HL-60 (cell line): ENCODE results near the gene VWA1.

Experiments used
- DNase-seq, 2 experiments: peaks; one replicate each; pipeline ENCODE4 v3.0.0-alpha.2; 2010 to 2020; ENCODE audit warnings: low read depth in 1 of 2, low spot score in 1 of 2
- H3K27ac ChIP-seq: fragments of 250-450 bp; sonication (Bioruptor Pico); replicated peaks from 2 replicates; pipeline ENCODE4 v1.5.1; 2020; ENCODE audit warnings: mild to moderate bottlenecking, moderate library complexity
- H3K27me3 ChIP-seq: fragments of 250-450 bp; sonication (Bioruptor Pico); 2 replicates; pipeline ENCODE4 v1.5.1; 2021; ENCODE audit warnings: mild to moderate bottlenecking, moderate library complexity; ENCODE audit not compliant: insufficient read depth, poor library complexity, severe bottlenecking
- H3K4me3 ChIP-seq: replicated peaks from 2 replicates; pipeline ENCODE4 v1.5.1; 2011; ENCODE audit warnings: mild to moderate bottlenecking, control low read depth, low read length; ENCODE audit not compliant: insufficient read depth
- GABPA ChIP-seq: IDR thresholded peaks from 2 replicates; pipeline ENCODE4 v1.6.1; 2012; ENCODE audit warnings: low read depth
- POLR2AphosphoS5 ChIP-seq: IDR thresholded peaks from 2 replicates; pipeline ENCODE4 v1.6.1; 2012; ENCODE audit warnings: low read depth
- SPI1 ChIP-seq: IDR thresholded peaks from 2 replicates; pipeline ENCODE4 v1.6.1; 2012; ENCODE audit warnings: low read depth, mild to moderate bottlenecking, borderline replicate concordance
- TF ChIP-seq, protein P1 (sequence below): IDR thresholded peaks from 2 replicates; pipeline ENCODE4 v1.6.1; 2012; ENCODE audit warnings: low read depth; ENCODE audit not compliant: insufficient replicate concordance
- TF ChIP-seq, protein P2 (sequence below): IDR thresholded peaks from one replicate; pipeline ENCODE4 v1.5.1; 2011; ENCODE audit warnings: low read length, control low read depth, inconsistent platforms; ENCODE audit not compliant: insufficient read depth

VWA1 gene

GRCh38 chr1:1406101-1406820 lies 29.2 kb upstream of the VWA1 start:
- TF ChIP-seq SPI1: no peak
- TF ChIP-seq, protein P1, sequence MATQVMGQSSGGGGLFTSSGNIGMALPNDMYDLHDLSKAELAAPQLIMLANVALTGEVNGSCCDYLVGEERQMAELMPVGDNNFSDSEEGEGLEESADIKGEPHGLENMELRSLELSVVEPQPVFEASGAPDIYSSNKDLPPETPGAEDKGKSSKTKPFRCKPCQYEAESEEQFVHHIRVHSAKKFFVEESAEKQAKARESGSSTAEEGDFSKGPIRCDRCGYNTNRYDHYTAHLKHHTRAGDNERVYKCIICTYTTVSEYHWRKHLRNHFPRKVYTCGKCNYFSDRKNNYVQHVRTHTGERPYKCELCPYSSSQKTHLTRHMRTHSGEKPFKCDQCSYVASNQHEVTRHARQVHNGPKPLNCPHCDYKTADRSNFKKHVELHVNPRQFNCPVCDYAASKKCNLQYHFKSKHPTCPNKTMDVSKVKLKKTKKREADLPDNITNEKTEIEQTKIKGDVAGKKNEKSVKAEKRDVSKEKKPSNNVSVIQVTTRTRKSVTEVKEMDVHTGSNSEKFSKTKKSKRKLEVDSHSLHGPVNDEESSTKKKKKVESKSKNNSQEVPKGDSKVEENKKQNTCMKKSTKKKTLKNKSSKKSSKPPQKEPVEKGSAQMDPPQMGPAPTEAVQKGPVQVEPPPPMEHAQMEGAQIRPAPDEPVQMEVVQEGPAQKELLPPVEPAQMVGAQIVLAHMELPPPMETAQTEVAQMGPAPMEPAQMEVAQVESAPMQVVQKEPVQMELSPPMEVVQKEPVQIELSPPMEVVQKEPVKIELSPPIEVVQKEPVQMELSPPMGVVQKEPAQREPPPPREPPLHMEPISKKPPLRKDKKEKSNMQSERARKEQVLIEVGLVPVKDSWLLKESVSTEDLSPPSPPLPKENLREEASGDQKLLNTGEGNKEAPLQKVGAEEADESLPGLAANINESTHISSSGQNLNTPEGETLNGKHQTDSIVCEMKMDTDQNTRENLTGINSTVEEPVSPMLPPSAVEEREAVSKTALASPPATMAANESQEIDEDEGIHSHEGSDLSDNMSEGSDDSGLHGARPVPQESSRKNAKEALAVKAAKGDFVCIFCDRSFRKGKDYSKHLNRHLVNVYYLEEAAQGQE: no peak
- TF ChIP-seq GABPA: no peak
- TF ChIP-seq, protein P2, sequence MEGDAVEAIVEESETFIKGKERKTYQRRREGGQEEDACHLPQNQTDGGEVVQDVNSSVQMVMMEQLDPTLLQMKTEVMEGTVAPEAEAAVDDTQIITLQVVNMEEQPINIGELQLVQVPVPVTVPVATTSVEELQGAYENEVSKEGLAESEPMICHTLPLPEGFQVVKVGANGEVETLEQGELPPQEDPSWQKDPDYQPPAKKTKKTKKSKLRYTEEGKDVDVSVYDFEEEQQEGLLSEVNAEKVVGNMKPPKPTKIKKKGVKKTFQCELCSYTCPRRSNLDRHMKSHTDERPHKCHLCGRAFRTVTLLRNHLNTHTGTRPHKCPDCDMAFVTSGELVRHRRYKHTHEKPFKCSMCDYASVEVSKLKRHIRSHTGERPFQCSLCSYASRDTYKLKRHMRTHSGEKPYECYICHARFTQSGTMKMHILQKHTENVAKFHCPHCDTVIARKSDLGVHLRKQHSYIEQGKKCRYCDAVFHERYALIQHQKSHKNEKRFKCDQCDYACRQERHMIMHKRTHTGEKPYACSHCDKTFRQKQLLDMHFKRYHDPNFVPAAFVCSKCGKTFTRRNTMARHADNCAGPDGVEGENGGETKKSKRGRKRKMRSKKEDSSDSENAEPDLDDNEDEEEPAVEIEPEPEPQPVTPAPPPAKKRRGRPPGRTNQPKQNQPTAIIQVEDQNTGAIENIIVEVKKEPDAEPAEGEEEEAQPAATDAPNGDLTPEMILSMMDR: no peak
- no peak for TF ChIP-seq POLR2AphosphoS5
- Histone ChIP-seq H3K27ac (peak overlapping the region; percentile 84), H3K4me3 (peak overlapping the region; percentile 86), H3K27me3 (no peaks in the 10 kb centered on the region)
- DNase-seq: peak in 1 of 2 experiments; percentile 32

- TF ChIP-seq, protein P1: peak; percentile 71
- TF ChIP-seq, protein P2: no peak
- TF ChIP-seq POLR2AphosphoS5 (peak; percentile 97), SPI1 (no peak), GABPA (peak; percentile 99)
- Histone ChIP-seq H3K27me3 (no peaks in the 10 kb centered on the region), H3K4me3 (peak within 1 kb of the TSS; percentile 86), H3K27ac (peak within 1 kb of the TSS; percentile 84)
- DNase-seq: peak; percentile 91 to 96
These were observed 28.5 kb upstream of the VWA1 start, which contains the start of gene MRPL20 for GRCh38 chr1:1406821-1407635. MRPL20 (minus strand) TSS chr1:1407293; CDS start chr1:1407217, 76 bp downstream.

DNA sequence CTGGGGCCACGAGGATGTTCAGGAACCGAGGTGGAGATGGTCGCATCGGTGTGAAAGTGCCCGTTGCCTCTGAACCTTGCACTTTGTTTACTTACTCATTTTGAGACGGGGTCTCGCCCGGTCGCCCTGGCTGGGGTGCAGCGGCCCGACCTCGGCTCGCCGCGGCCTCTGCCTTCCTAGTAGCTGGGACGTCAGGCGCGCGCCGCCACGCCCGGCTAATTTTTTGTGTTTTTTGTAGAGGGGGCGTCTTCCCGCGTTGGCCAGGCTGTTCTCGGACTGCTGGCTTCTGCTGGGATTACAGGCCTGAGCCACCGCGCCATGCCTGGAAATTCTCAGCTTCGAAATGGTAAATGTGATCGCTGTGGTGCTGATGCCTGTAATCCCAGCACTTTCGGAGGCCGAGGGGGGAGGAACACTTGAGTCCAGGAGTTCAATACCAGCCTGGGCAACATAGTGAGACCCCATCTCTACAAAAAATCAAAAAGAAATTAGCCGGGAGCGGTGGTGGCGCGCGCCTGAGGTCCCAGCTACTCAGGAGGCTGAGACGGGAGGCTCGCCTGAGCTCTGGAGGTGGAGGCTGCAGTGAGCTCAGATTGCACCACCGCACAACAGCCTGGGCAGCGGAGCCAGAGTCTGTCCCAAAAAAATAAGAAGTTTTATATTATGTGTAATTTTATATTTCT lies 27.7 kb upstream of the VWA1 start:
- peak overlapping the region; percentile 86 for H3K4me3 ChIP-seq
- peak overlapping the region; percentile 84 for H3K27ac ChIP-seq
- TF ChIP-seq GABPA: no peak
- TF ChIP-seq, protein P2: no peak
- no peak for TF ChIP-seq POLR2AphosphoS5
- TF ChIP-seq SPI1: no peak
- TF ChIP-seq, protein P1: no peak
- H3K27me3 ChIP-seq: no peaks in the 10 kb centered on the region
- DNase-seq: no peak
